LHCN-M2 (cell line): ENCODE data around the gene WDR4. TPM values are rescaled to one million over a fixed set of nuclear protein-coding genes. Genes with fewer than 3 reads are reported as not detected.
"Not testable (repeated sequence)": the region's sequence is repeated elsewhere in the genome, so short reads cannot be mapped to it uniquely, and the experiment has no call there.

Source experiments
- DNase-seq: peaks from one replicate; pipeline ENCODE4 v3.0.0-alpha.2; 2012; ENCODE audit warnings: low read depth
- total RNA-seq: library from RNA; depleted of rRNA; stranded (reverse); fragments of >200 nt; gene quantifications from 2 replicates; pipeline ENCODE4 v1.2.3, GENCODE V29; 2014

Gene WDR4
- total RNA-seq, 1 experiment from 2014 or later: 16.9 TPM

DNA sequence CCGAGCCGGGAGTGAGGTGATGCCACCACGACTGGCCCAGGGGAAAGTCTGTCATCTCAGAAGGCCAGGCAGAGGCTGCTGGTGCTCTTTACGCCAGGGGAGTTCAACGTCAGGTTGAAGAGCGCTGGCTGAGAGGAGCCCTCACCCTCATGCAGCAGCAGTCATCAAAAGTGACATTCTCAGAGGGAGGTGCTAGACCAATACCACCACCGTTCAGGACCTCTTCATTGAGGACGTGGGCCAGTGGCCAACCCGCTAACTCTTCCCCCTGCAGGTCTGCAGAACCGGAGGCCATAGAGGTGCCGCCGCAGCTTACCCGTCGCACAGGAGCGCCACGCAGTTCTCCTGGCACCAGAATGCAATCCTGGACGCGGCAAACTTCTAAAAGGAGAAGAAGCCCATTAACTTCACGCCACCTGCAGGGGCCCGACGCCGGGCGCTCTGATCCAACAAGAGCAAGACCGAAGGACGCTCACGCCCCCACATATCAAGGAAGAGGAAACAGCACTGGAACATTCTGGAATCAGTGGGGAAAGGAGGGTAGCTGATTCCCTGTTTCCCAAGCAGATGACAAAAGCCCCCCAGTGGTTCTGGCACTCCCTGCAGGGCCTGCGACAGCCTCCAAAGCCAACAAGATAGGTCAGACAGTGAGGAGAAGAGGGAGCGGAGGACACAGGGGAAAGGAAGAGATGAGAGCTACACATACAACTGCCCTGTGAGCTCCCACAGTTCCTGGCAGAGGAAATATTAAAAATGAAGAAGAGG, 24.9 kb downstream of the WDR4 start:
- DNase-seq: no peak

DNA sequence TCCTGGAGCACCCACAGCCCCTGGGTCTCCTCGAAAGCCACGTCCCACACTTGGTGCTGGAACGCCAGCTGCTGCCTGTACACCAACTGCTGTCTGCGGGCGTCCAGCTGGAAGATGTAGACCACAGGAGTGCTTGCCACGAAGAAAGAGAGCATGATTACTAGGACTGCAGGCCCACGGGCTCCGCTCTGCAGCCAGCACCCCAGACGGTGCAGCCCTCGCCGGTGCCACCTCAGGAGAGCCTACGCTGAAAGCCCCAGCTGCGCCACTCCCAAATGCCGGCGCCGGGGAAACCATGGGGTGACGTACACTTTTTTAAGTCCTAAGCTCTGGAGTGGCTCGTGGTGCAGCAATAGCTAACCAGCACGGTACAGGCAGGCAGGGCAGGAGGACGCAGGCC, 25.7 kb downstream of the WDR4 start:
- no peak for DNase-seq

DNA sequence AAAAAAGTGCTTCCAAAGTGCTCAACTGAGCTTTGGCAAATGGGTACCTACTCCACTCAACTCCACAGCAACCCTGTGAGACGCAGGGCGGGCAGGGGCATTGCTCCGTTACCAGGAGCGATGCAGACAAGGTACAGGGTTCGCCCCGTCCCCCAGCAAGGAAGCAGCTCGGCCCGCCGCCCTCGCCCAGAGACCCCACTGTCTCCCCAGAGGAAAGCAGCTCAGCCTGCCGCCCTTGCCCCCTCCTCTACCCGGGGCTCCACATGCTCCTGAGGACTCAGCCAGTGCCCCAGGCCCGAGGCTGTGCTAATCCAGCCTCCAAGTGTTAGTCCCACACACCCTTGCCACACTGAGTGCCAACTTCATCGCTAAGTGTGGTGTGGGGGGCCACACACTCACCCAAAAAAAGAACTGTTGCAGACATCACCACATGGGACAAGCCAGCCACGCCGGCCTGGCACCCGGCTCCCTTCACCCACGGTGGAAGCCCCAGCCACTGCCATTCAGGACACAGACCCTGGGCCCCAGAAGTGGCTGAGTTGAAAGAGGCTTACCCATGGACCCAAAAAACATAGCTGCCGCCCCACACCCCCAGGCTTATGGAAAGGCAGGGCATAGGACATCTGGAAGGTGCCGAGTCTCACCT, 26.3 kb downstream of the WDR4 start:
- no peak for DNase-seq

DNA sequence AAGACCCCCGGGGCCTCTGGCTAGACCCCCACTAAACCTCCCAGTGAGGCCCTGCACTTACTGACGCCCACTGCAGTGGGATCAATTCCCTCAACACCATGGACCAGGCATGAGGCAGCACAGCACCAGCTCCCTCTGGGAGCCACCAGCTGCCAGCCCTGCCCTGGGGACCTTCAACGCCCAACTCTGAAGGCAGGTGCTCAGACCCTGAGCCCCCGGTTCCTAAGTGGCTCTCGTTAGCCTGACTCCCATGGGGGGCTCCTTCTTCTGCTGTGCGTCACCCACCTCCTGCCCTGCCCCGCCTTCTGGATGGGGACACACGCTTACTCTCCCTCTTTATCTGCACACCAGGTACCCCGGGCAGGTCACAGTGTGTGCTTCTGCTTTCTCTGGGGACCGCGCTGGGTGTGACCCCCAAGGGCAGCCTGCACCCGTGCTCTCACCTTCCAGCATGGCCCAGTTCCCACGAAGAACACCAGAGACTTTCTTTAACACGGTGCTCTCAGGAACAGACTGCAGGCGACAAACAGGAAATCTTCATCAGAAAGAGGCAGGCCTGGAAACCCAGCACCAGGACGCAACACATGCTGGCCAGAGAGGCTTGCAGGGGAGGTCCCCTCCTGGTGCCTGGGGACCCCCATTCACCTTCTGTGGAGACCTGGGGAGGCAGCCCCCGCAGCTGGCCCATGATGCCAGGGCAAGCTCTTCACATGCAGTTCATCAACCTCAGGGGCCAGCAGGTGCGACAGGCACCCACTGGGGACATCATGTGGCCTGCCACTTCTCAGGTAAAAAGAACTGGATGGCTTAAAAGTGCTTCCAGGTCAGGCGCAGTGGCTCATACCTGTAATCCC, 27.3 kb downstream of the WDR4 start:
- DNase-seq: no peak

DNA sequence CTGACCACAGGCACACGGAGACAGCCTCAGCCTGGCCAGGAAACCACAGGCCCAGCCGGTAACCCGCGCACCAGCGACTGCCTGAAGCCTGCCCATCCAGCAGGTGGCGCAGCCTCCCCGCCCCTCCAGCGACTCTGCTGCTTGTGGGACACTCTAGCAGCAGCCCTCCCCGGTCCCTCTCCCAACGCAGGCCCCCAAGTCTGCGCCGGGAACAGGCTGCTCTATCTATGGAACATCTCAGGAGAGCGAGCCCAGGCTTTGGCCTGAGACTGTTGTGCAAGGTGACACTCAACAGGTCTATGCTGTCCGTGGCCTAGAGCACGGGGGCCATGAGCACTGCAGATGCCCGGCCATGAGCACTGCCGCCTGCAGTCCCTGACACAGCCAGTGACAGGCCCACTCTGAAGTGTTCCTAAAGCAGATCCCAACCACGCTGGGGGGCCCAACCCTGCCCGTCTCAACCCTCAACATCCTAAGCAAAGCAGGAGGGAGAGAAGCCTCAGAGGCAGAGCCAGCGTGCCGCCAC, 28.4 kb downstream of the WDR4 start:
- DNase-seq: no peak

DNA sequence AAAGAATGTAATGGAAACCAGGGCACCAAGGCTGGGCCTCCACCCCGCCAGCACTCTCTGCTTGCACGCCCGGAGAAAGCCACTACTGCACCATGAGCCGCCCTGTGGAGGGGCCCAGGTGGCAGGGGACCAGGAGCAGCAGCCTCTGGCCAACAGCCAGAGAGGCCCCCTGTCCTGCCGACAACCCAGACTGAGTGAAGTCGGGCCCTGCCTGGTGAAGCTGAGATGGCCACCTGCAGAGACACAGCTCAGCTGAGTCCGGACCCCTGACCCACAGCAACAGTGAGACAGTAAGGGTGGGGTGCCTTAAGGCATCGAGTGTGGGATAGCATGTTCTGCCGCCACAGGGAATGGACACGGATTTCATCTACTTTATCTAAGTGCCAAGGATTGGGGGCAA, 28.9 kb downstream of the WDR4 start:
- no peak for DNase-seq

DNA sequence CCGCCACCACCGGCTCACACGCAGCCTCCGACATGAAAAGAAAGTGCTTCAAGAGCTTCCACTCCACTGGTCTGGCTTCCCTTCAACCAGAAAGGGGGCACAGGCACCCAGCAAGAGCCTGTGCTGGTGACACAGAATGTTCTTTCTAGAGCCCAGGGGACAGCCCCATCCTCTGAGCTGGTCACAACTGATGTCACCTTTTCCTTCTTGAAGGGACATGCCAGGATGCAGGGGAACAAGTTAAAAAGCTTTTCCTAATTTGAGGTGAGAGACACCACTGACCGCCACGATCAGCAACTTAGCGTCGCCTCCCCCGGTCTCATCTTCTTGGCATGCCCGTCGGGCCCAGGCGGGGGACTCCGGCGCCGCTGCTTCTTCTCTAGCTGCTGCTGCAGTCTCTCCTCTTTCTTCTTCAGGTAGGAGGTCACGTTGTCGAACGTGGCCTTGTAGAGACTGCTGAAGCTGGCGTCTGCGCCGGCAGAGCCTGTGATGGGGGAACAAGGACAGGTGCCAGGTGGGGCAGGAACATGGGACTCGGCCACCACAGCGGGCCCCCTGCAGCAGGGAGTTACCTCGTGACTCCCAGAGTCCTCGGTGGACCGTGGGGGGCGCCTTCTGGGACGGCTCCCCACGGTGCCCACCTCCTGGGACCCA, 29.5 kb downstream of the WDR4 start:
- no peak for DNase-seq

DNA sequence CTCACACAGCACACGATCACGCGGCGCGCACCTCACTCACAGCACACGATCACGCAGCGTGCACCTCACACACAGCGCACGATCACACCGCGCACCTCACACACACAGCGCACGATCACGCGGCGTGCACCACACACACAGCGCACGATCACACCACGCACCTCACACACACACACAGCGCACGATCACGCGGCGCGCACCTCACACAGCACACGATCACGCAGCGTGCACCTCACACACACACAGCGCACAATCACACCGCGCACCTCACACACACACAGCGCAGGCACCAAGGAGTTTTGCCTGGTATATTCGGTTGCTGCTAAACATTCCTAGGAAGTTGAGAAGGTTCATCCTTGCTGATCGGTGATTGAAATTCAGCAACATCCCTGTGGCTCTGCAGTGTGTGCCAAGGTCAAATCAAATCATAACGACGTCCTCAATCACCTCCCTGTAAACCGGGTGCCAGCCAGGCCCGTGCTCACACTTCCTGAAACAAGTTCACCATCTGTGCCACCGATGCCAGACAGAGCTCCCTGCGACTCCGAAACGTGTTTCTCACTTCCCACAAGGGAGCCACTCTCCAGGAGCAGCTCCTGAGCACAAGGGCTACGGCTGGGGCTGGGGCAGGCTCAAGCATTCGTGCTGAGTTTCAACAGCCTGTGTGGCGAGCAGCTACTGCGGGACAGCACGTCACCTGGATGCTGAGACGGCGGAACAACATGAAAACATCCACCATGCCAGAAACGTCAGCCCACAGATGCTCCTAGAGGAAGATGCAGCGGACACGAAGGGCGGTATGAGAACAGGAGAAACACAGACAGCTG, 30.2 kb downstream of the WDR4 start:
- DNase-seq: no peak

DNA sequence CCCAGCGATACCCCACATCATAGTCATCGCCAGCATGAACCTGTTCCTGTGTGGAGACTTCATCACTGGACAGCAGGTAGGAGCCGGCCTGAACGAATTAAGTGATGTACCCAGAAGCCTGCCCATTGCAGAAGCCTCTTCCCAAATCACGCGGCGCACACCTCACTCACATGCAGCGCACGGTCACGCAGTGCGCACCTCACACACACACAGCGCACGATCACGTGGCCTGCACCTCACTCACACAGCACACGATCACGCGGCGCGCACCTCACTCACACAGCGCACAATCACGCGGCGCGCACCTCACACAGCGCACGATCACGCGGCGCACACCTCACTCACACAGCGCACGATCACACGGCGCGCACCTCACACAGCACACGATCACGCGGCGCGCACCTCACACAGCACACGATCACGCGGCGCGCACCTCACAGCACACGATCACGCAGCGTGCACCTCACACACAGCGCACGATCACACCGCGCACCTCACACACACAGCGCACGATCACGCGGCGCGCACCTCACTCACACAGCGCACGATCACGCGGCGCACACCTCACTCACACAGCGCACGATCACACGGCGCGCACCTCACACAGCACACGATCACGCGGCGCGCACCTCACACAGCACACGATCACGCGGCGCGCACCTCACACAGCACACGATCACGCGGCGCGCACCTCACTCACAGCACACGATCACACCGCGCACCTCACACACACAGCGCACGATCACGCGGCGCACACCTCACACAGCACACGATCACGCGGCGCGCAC, 31.0 kb downstream of the WDR4 start:
- DNase-seq: not testable (repeated sequence)

DNA sequence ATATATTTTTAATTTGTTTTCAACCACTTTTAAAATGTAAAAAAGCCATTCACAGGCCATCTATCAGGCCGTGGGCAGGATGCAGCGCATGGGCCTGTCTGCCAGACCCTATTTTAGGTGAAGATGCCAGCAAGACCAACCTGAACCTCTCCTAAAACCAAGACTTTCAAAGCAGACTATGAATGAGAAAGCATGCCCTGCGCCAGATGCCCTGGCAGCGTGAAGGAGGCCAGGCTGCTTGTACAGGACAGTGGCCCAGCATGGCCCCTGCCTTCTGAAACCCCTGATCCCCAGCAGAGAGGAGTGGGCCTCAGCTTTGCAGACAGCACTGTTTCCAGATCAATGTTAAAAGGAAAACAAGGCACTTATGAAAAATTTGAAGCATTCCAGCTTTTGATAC, 31.6 kb downstream of the WDR4 start:
- DNase-seq: no peak

DNA sequence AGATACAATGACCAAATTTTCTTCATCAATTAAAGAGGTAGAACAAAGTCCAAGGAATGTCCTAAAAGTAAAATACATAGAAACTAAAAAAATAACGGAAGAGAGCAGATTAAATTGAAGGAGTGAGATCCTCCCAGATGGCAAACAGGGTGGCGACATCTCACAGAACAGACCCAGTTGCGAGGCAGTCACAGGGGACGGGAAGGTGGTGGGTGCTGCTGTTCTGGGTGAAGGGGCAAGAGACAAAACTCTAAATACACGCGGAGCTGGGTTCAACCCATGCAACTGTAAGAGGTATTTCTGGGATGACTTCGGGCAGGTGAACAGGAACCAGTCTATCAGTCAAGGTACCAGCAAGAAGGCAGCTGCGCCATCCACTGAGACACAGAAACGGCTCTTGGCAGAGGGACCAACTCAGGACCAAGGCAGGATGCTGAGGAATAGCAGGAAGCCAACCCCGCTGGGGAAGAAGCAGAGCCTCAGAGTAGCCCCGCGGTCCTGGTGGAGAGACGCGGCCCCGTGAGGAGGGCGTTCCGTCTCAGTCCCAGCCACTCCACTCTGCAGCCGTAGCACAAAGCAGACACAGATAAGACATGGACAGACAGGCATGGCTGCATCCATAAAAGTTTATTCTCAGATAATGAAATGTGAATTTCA, 32.2 kb downstream of the WDR4 start:
- DNase-seq: no peak

DNA sequence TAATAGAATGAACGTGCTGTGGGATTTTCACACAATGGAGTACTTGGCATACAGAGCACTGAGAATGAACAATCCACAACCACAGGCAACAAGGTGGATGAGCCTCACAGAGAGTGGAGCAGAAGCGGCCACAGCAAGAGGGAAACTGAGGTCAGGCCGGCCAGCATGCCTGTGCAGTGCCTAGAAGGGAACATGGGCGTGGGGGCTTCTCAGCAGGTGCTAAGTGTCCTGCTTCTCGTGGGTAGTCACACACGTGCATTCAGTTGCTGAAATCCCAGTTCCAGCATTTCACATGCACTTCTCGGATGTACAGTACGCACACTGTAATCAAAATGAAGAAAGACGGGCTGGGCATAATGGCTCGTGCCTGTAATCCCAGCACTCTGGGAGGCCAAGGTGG, 33.1 kb downstream of the WDR4 start:
- DNase-seq: no peak

DNA sequence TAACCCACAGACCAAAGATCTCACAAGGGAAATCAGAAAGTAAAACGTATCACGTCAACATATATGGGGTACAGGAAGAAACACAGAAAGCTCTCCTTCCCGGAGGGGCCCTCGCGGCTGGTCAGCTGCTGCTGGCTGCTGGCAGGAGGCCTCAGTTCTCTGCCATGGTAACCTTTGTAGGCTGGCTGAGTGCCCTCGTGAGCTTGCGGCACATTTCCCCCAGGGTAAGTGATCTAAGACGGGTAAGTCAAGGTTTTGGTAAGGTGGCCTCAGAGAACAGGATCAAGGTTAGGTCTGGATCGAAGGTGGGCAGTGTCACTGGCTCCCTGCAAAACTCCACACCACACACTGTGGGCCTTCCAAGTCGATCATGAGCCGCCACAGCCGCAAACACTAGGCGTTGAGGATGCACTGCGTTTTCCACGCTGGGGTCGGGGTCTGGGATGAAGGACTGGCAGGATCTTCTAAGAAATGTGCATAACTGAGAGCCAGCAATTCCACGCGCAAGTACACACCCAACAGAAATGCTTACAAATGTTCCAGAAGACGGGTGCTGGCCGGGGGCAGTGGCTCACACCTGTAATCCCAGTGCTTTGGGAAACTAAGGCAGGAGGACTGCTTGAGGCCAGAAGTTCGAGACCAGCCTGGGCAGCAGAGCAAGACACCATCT, 33.9 kb downstream of the WDR4 start:
- no peak for DNase-seq

DNA sequence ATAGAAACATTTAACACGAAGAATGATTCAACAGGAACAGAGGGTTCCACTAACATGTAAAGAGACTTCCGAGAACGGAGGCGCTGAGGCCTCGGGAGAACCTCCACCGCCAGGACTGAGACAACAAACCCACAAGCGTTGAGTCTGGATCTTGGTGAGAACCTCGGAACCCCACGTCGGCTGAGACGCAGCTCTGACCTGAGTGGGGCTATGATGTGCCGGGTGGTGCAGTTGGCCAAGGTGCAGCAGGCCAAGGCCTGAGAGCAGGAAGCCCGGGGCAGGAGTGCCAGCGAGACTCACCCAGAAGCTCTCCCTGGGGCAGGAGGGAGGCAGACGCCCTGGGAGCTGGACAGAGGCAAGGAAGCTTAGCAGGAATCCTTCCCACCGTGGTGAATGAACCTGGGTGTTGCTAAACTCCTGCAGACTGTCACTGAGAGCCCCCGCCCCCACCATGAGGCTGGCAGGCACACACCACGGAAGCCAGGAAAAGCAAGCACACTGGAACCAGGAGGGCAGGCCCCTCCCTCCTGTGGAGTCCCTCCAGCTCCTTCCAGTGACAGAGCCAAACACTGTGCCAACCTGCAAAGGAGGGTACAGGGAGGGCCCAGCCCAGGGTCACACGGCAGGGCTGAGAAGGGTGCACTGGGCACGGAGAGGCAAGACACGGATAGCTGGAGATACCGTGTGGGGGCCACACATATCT, 34.8 kb downstream of the WDR4 start:
- DNase-seq: no peak

DNA sequence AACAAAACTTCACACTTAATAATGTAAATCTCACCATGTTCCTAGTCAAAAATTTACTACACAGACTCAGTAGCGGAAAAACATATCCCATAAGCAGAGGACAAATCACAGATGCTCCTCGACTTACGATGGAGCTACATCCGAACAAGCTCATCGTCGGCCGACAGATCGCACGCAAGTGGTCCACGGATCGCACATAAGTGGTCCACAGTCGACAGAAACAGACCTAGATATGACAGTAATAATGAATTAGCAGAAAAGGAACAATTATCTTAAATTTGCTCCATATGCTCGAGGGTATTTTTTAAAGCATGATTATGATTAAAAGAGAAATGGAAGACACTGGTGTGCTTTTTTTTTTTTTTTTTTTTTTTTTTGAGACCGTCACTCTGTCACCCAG, 36.3 kb downstream of the WDR4 start:
- no peak for DNase-seq

DNA sequence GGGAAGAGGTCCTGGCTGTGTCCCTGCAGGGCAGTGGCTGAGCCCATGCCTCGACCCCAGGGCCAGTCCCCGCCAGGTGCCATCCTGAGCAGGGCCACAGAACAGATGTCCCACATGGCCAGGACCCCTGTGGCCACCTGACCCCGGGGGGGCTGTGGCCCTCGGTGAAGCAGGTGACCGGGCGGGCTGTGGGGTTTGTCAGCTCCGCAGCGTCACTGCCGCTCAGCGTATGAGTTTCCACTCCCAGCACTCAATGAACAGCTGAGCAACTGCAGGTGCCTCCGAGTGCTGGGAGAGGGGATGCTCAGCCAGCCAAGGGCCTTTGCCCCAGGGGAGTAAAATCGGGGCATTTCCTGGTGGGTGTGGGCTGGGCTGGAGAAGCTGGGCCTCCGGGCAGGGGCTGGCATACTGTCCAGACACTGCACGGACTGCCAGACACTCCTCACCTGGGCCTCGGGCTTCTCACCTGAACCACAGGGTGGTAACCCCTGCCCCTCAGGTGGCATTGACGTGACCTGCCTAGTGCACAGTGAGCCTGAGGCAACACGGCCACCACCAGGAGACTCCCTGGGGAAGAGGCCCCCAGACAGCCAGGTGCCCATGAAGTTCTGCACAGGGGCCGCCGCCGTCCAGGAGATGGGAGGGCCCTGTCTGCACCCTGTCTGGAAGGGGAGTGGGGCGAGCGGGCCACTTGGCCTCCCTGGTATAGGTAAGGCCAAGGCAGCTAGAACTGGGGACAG, 37.3 kb downstream of the WDR4 start:
- not testable (repeated sequence) for DNase-seq

DNA sequence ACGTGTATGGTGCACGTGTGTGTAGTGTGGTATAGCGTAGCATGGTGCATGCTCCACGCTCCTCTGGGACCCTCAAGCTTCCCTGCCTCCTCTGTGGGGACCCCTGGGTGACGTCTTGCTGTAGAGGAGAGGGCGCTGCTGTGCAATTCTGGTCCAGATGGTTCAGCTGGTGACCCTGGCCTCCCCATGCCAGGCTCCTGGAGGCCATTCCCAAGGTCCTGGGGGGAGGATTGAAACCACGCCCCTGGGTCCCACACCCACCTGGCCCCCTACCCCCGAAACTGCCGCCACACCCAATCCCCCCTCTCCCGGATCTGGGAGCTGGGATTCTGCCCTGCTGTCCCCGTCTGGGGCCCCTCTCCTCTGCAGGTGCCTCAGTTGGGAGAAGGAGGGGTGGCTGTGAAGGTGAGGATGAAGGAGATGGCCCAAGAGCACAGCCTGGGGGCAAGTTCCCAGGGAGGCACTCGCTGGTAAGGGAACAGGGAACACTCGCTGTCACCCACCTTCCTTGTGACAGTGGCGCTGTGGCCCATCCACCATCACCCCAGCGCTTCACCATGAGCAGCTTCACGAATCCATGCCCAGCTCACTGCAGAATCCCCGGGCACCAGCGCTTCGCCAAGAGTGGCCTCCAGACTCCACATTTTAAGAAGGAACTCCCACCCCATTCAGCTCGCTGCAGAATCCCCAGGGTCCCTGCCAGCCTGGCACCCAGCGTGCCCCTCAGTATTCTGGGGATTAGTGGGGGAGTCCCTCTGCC, 38.0 kb downstream of the WDR4 start:
- DNase-seq: no peak
